Hematopoietic multipotent progenitor cell treated with erythropoietin and hydrocortisone succinate and interleukin-3 and kit ligand, for 8 days (in vitro differentiated cells): ENCODE data around the gene TTLL12.

Experiments
- DNase-seq: peaks from one replicate; pipeline ENCODE4 v3.0.0-alpha.2; 2015

The TTLL12 gene

GRCh38 chr22:43198126-43198525 is 11.2 kb upstream of the TTLL12 start:
- no peak for DNase-seq

GRCh38 chr22:43197271-43197941 is 10.5 kb upstream of the TTLL12 start:
- no peak for DNase-seq

- DNase-seq: no peak
Measured at GRCh38 chr22:43191831-43192230, 4.9 kb upstream of the TTLL12 start.

GRCh38 chr22:43188829-43189545 is 2.1 kb upstream of the TTLL12 start:
- DNase-seq: no peak

DNA sequence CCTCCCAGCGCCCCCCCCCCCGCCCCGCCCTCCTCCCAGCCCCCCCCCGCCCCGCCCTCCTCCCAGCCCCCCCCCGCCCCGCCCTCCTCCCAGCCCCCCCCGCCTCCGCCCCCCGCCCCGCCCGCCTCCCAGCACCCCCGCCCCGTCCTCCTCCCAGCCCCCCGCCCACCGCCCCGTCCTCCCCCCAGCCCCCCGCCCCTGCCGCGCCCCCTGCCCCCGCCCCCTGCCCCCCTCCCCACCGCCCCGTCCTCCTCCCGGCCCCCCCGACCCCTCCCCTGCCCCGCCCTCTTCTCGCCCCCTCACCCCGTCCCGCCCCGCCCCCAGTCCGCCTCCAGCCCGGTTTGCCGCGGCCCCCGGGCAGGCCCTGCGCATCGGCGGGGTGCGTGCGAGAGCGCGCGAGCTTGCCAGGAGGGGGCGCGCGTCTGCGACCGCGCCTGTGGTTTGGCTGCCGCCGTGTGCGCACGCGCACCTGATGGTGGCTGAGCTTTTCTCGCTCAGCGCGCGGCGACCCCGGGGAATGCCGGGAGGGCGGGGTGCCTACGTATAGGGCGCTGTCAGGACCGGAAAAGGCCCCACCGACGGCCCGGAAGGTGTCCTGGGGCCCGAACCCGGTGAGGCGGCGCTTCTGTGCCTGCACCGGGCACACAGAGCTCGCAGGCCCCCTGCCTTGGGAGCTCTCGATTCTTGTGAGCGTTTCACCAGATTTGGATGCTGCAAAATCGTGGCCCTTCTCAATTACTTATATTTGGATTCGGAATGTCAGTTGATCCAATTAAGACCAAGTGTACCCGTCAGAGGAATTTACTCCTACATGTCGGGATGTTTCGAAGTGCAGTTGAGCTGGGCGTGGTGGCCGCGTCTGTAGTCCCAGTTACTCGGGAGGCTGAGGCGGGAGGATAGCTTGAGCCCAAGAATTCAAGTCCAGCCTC is 501 bp upstream of the TTLL12 start:
- DNase-seq: peak; percentile 95

- peak; percentile 54 for DNase-seq
Measured at GRCh38 chr22:43185860-43186261, 1.1 kb downstream of the TTLL12 start.

DNA sequence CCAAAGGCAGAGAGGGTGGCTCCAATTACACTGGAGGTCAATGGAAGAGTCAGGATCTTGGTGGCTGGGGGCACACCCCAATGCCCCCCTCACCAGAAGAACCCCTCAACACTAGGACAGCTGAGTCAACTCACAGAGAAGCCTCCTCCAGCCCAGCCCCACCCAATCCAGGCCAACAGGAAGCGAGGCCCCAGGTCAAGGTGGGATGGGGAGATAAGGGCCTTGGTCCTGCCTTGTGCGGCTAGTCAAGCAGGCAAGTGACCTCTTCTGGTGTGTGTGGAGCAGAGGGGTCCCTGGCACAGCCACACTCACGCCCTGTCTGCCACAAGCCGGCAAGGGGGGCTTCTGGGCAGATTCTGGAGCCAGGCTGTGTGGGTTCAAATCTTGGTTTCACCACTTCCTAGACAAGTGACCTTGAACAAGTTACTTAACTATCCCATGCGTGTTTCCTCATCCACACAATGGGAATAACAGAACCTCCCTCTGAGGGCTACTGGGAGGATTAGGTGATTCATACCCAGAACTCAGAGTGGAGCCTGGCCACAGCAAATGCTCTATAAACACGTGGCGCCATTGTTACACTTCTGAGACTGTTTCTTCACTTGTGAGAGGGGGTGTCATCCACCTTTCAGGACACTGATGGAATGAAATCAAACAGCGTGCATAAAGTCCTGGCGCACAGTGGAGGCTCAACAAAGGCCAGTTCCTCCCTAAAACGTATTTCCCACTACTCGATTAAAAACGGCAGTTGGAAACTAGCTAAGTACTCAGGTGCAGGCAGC is 3.2 kb downstream of the TTLL12 start:
- peak; percentile 95 for DNase-seq

DNA sequence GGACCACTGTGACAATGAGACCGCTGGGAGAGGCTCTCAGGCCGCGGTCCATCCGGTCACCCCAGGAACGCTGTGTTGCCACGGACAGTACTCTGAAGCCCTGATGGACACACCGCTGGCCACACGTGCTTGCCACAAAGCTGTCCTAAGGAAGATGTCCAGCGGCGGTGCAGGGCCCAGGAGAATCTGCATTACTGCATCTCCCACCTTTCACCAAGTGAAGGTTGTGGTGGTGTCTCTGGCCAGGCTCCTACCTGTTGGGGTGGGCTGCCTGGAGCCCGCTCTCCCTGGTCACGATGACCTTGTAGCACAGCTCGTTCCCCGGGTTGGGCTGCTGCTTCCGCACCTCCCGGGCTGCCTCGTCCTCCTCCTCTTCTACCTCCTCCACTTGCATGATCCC is 4.2 kb downstream of the TTLL12 start:
- no peak for DNase-seq

- DNase-seq: no peak
Measured at GRCh38 chr22:43182118-43182517, 4.8 kb downstream of the TTLL12 start.

- no peak for DNase-seq
Measured at GRCh38 chr22:43181321-43182076, 5.4 kb downstream of the TTLL12 start.

- DNase-seq: no peak
Measured at GRCh38 chr22:43180670-43181069, 6.3 kb downstream of the TTLL12 start.

- DNase-seq: no peak
Measured at GRCh38 chr22:43179911-43180195, 7.1 kb downstream of the TTLL12 start.

DNA sequence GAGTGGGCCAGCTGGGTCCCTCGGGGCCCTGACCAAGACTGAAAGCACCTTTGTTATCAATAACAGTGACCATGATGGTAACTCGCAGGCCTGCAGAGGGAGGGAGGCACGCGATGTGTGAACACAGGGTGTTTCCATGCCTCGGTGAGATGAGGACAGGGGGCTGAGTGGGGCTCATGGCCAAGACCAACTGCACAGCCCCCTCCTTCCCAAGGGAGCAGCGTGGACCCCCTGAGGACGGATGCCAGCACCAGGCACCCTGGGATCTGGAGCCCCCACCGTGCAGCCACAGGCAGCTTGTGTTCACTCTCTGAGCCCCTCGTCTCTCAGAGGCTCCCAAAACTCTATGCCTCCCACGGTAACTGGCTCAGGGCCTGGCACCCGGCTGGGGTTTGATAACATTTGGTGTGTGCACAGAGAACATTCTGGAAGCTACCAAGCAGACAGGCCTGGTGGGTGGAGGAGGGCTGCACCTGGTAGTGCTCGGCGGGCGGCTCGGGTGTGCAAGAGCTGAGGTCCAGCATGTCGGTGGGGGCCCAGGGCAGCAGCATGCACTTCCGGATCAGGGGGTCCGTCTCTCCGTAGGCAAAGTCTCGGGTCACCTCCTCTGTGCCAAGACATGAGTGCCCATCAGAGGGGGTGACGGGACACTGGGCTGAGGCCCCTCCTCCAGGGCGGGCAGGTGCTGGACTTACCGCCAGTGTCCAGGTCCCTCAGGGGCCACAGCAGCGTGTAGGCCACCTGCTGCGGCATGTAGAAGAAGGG is 7.6 kb downstream of the TTLL12 start:
- DNase-seq: no peak

GRCh38 chr22:43177479-43177878 is 9.5 kb downstream of the TTLL12 start:
- no peak for DNase-seq

GRCh38 chr22:43176090-43176489 is 10.8 kb downstream of the TTLL12 start:
- no peak for DNase-seq

DNA sequence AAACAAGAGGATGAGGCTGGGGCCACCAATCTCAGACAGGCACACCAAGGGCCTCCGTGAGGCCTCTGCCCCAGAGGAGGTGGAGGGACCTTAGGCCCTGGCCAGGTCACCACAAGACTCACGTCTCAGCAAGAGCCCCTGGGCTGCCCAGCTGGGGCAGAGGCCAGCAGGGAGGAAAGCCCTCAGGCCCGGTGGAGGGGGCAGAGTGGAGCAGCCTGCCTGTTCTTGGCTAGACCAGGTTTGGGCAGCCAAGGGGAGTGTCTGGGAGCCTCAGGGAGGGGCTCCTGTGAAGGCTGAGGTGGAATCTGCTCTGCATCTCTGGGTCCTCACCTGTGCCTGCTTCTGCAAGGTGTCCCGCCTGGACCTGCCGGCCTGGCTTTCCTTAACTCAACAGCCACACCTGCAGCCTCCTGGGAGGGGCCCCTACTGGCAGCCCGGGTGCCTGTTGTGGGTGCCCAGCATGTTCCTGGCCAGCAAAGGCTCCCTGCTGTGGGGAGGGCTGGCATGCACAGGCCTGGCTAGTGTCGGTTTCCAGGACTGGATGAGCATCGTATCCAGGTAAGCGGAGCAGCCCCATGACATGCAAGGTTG is 11.9 kb downstream of the TTLL12 start:
- DNase-seq: no peak

GRCh38 chr22:43173976-43174720 is 12.8 kb downstream of the TTLL12 start:
- DNase-seq: no peak

DNA sequence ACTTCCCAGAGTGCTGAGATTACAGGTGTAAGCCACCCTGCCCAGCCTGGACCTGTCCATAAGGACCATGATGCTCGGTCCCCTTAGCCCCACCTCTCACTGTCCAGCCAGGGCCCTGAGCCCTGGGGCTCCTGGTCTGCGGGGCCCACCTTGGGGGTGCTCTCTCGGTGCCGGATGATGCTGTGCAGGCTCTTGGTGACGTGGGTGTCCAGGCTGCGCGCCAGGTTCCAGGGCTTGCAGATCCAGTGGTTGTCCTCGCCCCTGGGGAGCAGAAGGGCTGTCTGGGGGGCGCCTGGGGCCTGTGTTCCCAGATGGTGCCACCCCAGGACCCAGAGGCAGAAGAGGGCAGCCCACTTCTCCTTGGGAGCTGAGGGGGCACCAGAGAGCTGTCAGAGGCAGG is 13.4 kb downstream of the TTLL12 start:
- DNase-seq: no peak

- DNase-seq: no peak
Measured at GRCh38 chr22:43172191-43172590, 14.7 kb downstream of the TTLL12 start.

GRCh38 chr22:43171607-43172006 is 15.3 kb downstream of the TTLL12 start:
- DNase-seq: no peak
